Ishikawa (cell line): ENCODE results near the gene RYR2.

ENCODE experiments used
- CEBPB ChIP-seq: IDR thresholded peaks from 2 replicates; pipeline ENCODE4 v1.6.1; 2012
- CREB1 ChIP-seq: IDR thresholded peaks from 2 replicates; pipeline ENCODE4 v1.6.1; 2012; ENCODE audit warnings: low read depth
- EGR1 ChIP-seq: IDR thresholded peaks from 2 replicates; pipeline ENCODE4 v1.6.1; 2012
- EP300 ChIP-seq: IDR thresholded peaks from 2 replicates; pipeline ENCODE4 v1.6.1; 2012; ENCODE audit warnings: borderline replicate concordance
- FOXM1 ChIP-seq: IDR thresholded peaks from 2 replicates; pipeline ENCODE4 v1.6.1; 2012; ENCODE audit warnings: low read depth, borderline replicate concordance
- NFIC ChIP-seq: IDR thresholded peaks from 2 replicates; pipeline ENCODE4 v1.6.1; 2012
- RAD21 ChIP-seq: IDR thresholded peaks from 2 replicates; pipeline ENCODE4 v1.6.1; 2012; ENCODE audit warnings: low read depth
- TAF1 ChIP-seq: IDR thresholded peaks from 2 replicates; pipeline ENCODE4 v1.6.1; 2012; ENCODE audit warnings: low read depth, mild to moderate bottlenecking
- TCF12 ChIP-seq: IDR thresholded peaks from 2 replicates; pipeline ENCODE4 v1.6.1; 2012; ENCODE audit warnings: low read depth
- TEAD4 ChIP-seq: IDR thresholded peaks from 2 replicates; pipeline ENCODE4 v1.6.1; 2012
- YY1 ChIP-seq: IDR thresholded peaks from 2 replicates; pipeline ENCODE4 v1.6.1; 2012; ENCODE audit warnings: low read depth
- ZBTB7A ChIP-seq: IDR thresholded peaks from 2 replicates; pipeline ENCODE4 v1.6.1; 2012; ENCODE audit warnings: low read depth
- TF ChIP-seq, protein P1 (sequence below): IDR thresholded peaks from 2 replicates; pipeline ENCODE4 v1.6.1; 2012
- TF ChIP-seq, protein P2 (sequence below): IDR thresholded peaks from 2 replicates; pipeline ENCODE4 v1.6.1; 2012; ENCODE audit warnings: low read depth, mild to moderate bottlenecking
- TF ChIP-seq, protein P3 (sequence below): IDR thresholded peaks from 2 replicates; pipeline ENCODE4 v1.6.1; 2012

The RYR2 gene

GRCh38 chr1:237152506-237153335 is 110.7 kb downstream of the RYR2 start:
- no peak for TF ChIP-seq TAF1
- no peak for TF ChIP-seq TCF12
- TF ChIP-seq YY1, result no peak
- TF ChIP-seq, protein P1, sequence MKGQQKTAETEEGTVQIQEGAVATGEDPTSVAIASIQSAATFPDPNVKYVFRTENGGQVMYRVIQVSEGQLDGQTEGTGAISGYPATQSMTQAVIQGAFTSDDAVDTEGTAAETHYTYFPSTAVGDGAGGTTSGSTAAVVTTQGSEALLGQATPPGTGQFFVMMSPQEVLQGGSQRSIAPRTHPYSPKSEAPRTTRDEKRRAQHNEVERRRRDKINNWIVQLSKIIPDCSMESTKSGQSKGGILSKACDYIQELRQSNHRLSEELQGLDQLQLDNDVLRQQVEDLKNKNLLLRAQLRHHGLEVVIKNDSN, result no peak
- TF ChIP-seq RAD21, result no peak
- TF ChIP-seq FOXM1, result no peak
- no peak for TF ChIP-seq TEAD4
- TF ChIP-seq NFIC, result no peak
- no peak for TF ChIP-seq ZBTB7A
- TF ChIP-seq, protein P2, sequence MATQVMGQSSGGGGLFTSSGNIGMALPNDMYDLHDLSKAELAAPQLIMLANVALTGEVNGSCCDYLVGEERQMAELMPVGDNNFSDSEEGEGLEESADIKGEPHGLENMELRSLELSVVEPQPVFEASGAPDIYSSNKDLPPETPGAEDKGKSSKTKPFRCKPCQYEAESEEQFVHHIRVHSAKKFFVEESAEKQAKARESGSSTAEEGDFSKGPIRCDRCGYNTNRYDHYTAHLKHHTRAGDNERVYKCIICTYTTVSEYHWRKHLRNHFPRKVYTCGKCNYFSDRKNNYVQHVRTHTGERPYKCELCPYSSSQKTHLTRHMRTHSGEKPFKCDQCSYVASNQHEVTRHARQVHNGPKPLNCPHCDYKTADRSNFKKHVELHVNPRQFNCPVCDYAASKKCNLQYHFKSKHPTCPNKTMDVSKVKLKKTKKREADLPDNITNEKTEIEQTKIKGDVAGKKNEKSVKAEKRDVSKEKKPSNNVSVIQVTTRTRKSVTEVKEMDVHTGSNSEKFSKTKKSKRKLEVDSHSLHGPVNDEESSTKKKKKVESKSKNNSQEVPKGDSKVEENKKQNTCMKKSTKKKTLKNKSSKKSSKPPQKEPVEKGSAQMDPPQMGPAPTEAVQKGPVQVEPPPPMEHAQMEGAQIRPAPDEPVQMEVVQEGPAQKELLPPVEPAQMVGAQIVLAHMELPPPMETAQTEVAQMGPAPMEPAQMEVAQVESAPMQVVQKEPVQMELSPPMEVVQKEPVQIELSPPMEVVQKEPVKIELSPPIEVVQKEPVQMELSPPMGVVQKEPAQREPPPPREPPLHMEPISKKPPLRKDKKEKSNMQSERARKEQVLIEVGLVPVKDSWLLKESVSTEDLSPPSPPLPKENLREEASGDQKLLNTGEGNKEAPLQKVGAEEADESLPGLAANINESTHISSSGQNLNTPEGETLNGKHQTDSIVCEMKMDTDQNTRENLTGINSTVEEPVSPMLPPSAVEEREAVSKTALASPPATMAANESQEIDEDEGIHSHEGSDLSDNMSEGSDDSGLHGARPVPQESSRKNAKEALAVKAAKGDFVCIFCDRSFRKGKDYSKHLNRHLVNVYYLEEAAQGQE, result no peak
- no peak for TF ChIP-seq EGR1
- TF ChIP-seq EP300, result no peak
- TF ChIP-seq, protein P3, sequence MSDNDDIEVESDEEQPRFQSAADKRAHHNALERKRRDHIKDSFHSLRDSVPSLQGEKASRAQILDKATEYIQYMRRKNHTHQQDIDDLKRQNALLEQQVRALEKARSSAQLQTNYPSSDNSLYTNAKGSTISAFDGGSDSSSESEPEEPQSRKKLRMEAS, result no peak

DNA sequence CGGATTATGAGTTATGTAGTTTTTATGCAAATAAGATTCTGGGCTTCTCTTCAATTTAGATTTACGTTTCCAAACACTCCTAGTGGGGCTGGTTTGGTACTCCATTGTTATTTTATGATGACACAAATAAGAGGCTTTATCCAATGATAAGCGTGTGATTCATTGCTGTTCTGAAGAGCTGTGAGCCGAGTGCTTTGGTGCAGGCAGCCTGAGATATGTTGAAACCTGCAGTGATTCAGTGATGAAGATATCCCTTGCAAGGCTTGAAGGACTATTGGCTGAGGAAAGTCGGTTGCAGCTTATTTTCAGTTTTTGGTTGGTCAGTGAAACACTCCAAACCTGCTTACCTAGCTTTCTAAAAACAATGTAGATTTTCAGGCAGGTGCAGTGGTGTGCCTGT is 112.2 kb downstream of the RYR2 start:
- TF ChIP-seq TEAD4 (no peak), EGR1 (no peak), CEBPB (no peak), ZBTB7A (no peak), CREB1 (no peak), TCF12 (no peak), TAF1 (no peak), EP300 (no peak), YY1 (no peak), NFIC (no peak), RAD21 (no peak), FOXM1 (no peak)
- TF ChIP-seq, protein P3, result no peak
- TF ChIP-seq, protein P1, result no peak
- TF ChIP-seq, protein P2, result no peak

DNA sequence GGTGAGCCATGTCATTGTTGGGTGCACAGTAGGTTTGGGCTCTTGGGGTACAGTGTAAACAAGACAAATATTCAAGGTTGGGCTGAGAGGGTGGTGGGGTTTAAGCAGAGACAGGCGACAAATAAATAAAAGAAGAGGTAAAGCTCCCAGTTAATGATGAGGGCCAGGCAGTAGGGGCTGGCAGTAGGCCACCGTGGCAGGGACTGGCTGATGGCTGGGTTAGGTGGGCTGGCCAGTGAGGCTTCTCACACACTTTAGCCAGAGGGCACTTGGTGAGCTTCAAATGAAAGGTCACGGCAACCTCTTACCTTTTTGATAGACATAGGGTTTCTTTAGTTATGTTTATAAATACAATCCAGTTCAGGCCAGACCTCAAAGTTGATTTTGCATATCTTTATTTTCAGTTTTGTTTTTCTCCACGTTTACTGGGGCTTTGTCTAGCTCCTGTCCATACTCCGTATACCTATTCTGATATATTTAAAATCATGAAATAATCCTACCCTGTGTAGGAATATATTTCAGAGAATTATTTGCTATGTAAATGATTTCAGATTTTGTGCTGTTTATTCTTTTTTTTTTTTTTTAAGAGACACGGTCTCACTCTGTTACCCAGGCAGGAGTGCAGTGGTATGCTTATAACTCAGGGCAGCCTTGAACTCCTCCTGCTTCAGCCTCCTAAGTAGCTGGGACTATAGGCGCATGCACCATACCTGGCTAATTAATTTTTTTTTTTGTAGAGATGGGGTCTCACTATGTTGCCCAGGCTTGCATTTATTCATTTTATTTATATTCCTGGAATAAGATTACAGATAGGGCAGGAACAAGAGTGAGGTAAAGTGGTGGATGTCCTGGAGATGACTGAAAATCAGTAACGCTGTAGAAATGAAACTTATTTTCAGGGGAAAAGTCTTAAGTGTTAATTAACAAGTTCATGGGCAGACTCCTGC is 122.7 kb downstream of the RYR2 start:
- TF ChIP-seq CREB1 (no peak), TAF1 (no peak), CEBPB (no peak), EP300 (no peak)

- TF ChIP-seq FOXM1 (no peak), NFIC (no peak), TEAD4 (no peak), EGR1 (no peak), CREB1 (no peak), TAF1 (no peak), ZBTB7A (no peak), RAD21 (no peak), YY1 (no peak), CEBPB (no peak), EP300 (no peak), TCF12 (no peak)
- TF ChIP-seq, protein P1, result no peak
- TF ChIP-seq, protein P3, result no peak
- TF ChIP-seq, protein P2, result no peak
Measured at GRCh38 chr1:237166086-237166485, 124.1 kb downstream of the RYR2 start.
